NCI-H460 (cell line): ENCODE measurements around the gene VIL1. TPM values are rescaled to one million over a fixed set of nuclear protein-coding genes. Genes with fewer than 3 reads are reported as not detected.

Source experiments
- DNase-seq: peaks from one replicate; pipeline ENCODE4 v3.0.0-alpha.2; 2016; ENCODE audit warnings: low read depth; ENCODE audit errors: extremely low read depth
- total RNA-seq: library from RNA; depleted of rRNA; stranded (reverse); fragments of >200 nt; shearing (Covaris generic); gene quantifications from 2 replicates; pipeline ENCODE4 v1.2.3, GENCODE V29; 2014

The VIL1 gene
- total RNA-seq, 1 experiment from 2014 or later = 0.02 TPM

GRCh38 chr2:218405086-218405745 is 13.7 kb upstream of the VIL1 start:
- no peak for DNase-seq

- no peak for DNase-seq
These were observed 13.1 kb upstream of the VIL1 start for GRCh38 chr2:218405746-218406208.

- DNase-seq = peak; percentile 94
These were observed 12.5 kb upstream of the VIL1 start for GRCh38 chr2:218406209-218406948.

- DNase-seq = no peak
These were observed 11.8 kb upstream of the VIL1 start for GRCh38 chr2:218406949-218407618.

DNA sequence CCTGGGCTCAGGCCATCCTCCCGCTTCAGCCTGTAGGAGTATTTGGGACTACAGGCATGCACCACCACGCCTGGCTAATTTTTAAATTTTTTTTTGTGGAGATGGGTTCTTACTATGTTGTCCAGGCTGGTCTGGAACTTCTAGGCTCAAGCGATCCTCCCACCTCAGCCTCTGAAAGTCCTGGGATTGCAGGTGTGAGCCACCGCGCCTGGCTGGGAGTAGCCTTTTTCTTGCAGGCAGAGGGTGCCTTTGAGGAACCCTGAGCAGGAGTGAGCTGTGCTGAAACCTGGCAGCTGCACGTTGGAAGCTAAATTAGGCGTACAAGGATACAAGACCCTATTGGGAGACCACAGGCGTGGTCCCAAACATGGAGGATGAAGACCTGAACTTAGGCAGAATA is 11.2 kb upstream of the VIL1 start:
- DNase-seq = no peak

GRCh38 chr2:218418321-218418716 is 604 bp upstream of the VIL1 start:
- DNase-seq = no peak

- no peak for DNase-seq
These were observed 800 bp downstream of the VIL1 start for GRCh38 chr2:218419630-218420216.

GRCh38 chr2:218421027-218421426 is 2.1 kb downstream of the VIL1 start:
- no peak for DNase-seq

DNA sequence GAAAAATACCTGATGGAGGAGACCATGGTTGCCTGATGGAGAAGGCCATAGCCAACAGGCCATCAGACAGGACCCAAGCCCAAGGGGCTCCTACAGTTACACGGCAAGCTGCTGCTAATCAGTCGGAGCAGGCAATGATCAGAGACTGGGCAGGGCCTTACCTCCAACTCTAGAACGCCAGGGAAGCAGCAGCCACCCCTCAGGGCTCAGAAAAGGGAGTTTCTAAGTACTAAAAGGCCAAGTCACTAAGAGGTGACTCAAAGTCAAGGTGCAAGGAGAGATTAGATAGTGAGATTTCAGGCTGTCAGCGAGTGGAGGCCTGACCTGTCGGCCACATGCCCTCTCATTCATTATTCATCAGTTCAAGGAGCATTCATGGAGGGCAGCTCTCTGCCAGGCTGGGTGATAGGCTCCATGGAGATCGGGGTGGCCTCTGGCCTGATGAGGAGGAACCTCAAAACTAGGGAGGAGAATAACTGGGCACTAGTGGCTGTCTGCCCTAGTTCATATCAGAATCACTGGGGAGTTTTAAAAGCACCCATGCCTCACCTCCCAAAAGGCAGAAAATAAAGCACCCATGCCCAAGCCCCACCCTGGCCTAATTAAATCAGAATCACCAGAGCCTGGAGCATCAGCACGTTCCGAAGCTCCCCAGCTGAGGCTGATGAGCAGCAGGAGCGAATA is 3.6 kb downstream of the VIL1 start:
- DNase-seq = no peak

DNA sequence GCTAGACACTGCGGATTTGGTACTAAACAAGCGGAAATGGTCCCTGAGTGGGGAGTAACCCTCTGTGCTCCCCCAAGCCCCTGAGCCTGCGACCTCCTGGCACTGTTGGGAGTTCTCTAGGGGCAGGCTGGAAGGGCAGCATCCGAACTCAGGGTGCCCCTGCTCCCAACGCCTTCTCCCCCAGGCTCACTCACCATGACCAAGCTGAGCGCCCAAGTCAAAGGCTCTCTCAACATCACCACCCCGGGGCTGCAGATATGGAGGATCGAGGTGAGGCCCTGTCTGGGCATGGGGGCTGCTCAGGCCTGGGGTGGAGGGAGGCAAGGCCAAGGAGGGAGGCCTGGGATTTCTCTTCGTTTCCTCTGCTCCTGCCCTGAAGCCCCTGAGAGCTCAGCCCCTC is 4.7 kb downstream of the VIL1 start:
- DNase-seq = no peak

DNA sequence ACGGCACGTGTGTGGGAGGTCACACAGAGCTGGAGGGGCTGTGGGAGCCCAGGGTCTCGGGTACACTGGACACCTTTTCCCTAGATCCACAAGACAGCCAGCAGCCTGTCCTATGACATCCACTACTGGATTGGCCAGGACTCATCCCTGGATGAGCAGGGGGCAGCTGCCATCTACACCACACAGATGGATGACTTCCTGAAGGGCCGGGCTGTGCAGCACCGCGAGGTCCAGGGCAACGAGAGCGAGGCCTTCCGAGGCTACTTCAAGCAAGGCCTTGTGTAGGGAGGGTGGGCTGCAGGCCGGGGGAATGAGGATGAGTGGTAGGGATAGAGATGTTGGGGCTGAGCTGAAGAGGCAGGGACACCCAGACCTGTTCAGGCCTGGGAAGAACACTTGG is 6.6 kb downstream of the VIL1 start:
- no peak for DNase-seq

DNA sequence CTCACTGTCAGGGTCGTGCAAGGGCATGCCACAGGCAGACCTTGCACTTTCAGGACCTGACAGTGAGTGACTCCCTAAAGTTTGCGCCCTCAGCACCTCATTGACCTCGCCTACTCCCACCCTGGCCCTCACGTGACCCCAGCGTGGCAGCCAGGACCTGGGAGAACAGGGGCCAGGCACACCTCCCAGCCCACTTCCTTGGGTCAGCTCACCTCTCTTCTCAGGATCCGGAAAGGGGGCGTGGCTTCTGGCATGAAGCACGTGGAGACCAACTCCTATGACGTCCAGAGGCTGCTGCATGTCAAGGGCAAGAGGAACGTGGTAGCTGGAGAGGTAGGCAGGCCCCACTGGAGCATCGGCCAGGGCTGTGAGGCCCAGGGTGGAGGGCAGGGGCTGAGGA is 8.8 kb downstream of the VIL1 start:
- no peak for DNase-seq

DNA sequence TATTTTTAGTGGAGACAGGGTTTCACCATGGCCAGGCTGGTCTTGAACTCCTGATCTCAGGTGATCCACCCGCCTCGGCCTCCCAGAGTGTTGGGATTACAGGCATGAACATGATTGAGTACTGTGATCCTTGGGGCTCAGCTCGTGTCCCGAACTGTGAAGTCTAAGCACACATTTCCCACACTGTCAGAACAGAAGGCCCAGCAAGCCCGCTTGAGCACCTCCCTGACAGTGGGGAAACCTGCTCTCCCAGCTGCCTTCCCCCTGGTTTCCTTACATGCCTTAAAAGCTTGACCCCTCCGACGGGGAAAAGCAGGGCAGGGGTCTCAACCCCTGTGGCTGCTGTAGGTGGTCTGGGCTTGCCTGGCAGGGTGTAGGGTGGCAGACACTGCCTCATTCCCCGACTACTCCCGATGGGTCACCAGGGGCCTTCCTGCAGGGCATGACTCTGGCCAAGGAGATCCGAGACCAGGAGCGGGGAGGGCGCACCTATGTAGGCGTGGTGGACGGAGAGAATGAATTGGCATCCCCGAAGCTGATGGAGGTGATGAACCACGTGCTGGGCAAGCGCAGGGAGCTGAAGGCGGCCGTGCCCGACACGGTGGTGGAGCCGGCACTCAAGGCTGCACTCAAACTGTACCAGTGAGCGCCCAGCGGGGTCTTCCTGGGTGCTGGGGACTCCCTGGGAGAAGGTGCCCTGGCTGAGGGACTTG is 10.1 kb downstream of the VIL1 start:
- DNase-seq = no peak

- no peak for DNase-seq
These were observed 11.2 kb downstream of the VIL1 start for GRCh38 chr2:218429911-218430692.

DNA sequence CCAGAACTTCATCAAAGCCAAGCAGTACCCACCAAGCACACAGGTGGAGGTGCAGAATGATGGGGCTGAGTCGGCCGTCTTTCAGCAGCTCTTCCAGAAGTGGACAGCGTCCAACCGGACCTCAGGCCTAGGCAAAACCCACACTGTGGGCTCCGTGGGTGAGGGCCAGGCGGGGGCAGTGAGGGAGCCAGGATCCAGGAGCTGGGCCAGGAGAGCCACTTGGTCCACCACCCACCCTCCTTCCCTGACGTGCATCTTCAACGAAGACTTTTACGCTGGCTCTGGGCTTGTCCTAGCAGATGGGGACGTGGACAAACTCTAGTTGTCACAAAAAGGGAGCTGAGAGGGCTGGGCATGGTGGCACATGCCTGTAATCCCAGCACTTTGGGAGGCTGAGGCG is 11.8 kb downstream of the VIL1 start:
- no peak for DNase-seq

- no peak for DNase-seq
These were observed 13.0 kb downstream of the VIL1 start for GRCh38 chr2:218431878-218432277.

DNA sequence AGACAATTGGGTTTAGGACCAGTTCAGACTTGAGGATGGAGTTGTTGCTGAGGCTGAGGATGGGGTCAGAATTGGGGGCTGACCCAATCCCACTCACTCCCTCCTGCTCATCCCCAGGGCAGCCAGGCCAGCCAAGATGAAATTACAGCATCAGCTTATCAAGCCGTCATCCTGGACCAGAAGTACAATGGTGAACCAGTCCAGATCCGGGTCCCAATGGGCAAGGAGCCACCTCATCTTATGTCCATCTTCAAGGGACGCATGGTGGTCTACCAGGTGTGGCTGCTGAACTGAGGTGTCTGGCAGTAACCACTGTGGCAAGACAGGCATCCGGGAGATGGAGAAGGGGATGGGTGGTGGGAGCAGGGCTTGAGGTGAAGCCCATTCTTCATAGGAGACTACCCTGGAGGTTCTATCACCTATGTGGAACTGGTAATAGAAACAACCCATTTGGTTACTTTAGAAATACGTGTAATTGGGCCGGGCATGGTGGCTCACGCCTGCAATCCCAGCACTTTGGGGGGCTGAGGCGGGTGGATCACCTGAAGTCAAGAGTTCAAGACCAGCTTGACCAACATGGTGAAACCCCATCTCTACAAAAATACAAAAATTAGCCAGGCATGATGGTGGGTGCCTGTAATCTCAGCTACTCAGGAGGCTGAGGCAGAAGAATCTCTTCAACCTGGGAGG is 13.9 kb downstream of the VIL1 start:
- no peak for DNase-seq

- DNase-seq = no peak
These were observed 15.5 kb downstream of the VIL1 start for GRCh38 chr2:218434456-218434855.
